Fibroblast of skin of abdomen (primary cell): ENCODE data around the gene SETBP1.

ENCODE experiments used
- DNase-seq: peaks from one replicate; pipeline ENCODE4 v3.0.0-alpha.2; 2013

The SETBP1 gene

GRCh38 chr18:44943311-44943881 lies 262.7 kb downstream of the SETBP1 start:
- DNase-seq: peak; percentile 93

GRCh38 chr18:44944461-44944860 lies 263.8 kb downstream of the SETBP1 start:
- DNase-seq: peak; percentile 46

GRCh38 chr18:44945888-44946401 lies 265.3 kb downstream of the SETBP1 start:
- no peak for DNase-seq

- no peak for DNase-seq
Measured at GRCh38 chr18:44946529-44947113, 265.9 kb downstream of the SETBP1 start.

GRCh38 chr18:44949967-44950366 lies 269.3 kb downstream of the SETBP1 start:
- no peak for DNase-seq

- DNase-seq: no peak
Measured at GRCh38 chr18:44950685-44951195, 270.1 kb downstream of the SETBP1 start.

- DNase-seq: no peak
Measured at GRCh38 chr18:44951748-44952147, 271.1 kb downstream of the SETBP1 start.

- no peak for DNase-seq
Measured at GRCh38 chr18:44954257-44954656, 273.6 kb downstream of the SETBP1 start.

- no peak for DNase-seq
Measured at GRCh38 chr18:44955825-44956224, 275.1 kb downstream of the SETBP1 start.

- DNase-seq: no peak
Measured at GRCh38 chr18:44957025-44957424, 276.3 kb downstream of the SETBP1 start.

GRCh38 chr18:44957461-44957860 lies 276.8 kb downstream of the SETBP1 start:
- DNase-seq: no peak

- DNase-seq: no peak
Measured at GRCh38 chr18:44958040-44958439, 277.4 kb downstream of the SETBP1 start.

- peak; percentile 26 for DNase-seq
Measured at GRCh38 chr18:44958455-44958854, 277.8 kb downstream of the SETBP1 start.

GRCh38 chr18:44959013-44959412 lies 278.3 kb downstream of the SETBP1 start:
- DNase-seq: no peak

- no peak for DNase-seq
Measured at GRCh38 chr18:44960580-44960979, 279.9 kb downstream of the SETBP1 start.

GRCh38 chr18:44961288-44961995 lies 280.8 kb downstream of the SETBP1 start:
- no peak for DNase-seq

GRCh38 chr18:44967599-44967998 lies 286.9 kb downstream of the SETBP1 start:
- DNase-seq: no peak

GRCh38 chr18:44968336-44968735 lies 287.6 kb downstream of the SETBP1 start:
- DNase-seq: no peak

- DNase-seq: no peak
Measured at GRCh38 chr18:44969214-44969795, 288.6 kb downstream of the SETBP1 start.

GRCh38 chr18:44973282-44973681 lies 292.6 kb downstream of the SETBP1 start:
- no peak for DNase-seq

GRCh38 chr18:44974174-44974573 lies 293.5 kb downstream of the SETBP1 start:
- no peak for DNase-seq

- DNase-seq: no peak
Measured at GRCh38 chr18:44977856-44978255, 297.2 kb downstream of the SETBP1 start.

GRCh38 chr18:44979748-44980147 lies 299.1 kb downstream of the SETBP1 start:
- no peak for DNase-seq
